ENCODE data around the gene PTGES2.
"Not testable (repeated sequence)": the region's sequence is repeated elsewhere in the genome, so short reads cannot be mapped to it uniquely, and the experiment has no call there.

PTGES2 gene

GRCh38 chr9:128118971-128119665 lies 8.4 kb downstream of the PTGES2 start:
- DNase-seq, result no peak

DNA sequence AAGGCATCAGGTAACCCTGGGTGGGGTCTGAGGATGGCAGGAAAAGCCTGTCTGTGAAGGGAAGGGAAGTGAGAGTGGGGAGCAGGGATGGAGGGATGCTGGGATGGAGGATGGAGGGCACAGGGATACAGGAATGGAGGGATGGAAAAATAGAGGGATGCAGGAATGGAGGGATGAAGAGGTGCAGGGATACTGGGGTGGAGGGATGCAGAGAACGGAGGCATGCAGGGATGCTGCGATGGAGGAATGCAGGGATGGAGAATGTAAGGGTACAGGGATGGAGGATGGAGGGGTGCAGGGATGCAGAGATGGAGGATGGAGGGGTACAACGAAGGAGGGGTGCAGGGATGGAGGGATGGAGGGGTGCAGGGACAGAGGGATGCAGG lies 9.1 kb downstream of the PTGES2 start:
- DNase-seq, result no peak

DNA sequence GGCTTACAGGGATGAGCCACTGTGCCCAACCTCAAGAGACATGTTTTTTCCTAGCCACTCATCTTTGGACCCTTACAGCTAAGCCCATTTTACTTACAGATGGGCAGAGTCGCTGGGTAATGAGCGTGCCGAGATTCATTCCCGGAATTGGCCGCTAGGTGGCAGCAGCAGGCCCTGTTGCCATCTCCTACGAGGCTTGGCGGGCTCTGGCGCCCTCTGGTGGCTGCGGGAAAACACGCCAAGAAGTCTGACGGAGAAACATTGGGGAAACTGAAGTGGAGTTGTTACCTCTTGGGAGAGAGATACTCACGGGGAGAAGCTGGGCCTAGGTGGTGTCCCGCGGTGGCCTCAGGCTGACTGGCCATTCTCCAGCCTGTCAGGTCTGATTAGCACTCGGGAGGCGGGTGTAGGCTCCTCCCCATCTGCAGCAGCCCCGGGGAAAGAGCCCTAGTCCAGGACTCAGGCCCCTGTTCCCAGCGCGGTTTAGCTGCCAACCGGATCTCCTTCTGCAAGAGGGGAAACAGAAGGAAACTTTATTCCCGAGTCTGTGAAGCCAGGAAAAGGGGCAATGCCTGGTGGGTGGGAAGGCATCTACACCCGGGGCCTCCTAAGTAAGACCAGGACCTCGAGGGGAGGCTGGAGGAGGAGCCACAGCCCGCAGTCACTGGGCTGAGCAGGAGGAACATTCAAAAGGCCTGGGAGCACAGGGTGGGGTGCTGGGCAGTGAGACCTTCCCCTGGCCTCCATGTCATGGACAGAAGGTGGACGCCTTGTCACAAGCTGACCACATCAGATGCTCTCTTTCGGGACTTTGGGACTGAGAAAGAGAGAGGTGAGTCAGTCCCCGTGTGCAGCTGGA lies 9.7 kb downstream of the PTGES2 start:
- DNase-seq, result peak; percentile 66

DNA sequence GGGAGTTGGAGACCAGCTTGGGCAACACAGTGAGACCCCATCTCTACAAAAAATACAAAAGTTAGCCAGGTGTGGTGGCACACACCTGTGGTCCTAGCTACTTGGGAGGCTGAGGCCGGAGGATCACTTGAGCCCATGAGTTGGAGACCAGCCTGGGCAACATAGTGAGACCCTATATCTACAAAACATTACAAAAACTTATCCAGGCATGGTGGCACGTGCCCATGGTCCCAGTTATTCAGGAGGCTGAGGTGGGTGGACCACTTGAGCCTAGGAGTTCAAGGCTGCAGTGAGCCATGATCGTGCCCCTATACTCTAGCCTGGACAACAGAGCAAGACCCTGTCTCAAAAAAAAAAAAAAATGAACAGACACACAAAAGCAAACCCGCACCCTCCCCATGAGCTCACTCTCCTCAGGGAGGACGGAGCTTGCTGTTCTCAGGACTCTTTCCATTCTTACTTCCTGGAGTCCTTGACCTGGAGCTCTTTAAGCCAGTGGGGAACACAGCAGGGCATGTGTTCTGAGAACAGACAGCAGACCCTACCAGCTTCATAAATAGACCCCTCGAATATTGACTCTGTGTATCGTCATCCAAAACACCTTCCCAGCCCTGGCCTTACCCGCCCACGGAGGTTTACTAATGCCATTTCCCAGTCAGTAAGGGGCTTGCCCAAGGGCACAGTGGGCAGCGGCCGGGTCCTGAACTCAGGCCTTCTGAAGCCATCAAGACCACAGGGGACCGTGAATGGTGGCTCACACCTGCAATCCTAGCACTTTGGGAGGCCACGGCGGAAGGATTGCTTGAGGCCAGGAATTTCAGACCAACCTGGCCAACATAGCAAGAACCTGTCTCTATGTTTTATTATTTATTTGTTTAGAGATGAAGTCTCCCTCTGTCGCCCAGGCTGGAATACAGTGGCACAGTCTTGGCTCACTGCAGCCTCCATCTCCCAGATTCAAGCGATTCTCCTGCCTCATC lies 11.1 kb downstream of the PTGES2 start:
- DNase-seq, result no peak

DNA sequence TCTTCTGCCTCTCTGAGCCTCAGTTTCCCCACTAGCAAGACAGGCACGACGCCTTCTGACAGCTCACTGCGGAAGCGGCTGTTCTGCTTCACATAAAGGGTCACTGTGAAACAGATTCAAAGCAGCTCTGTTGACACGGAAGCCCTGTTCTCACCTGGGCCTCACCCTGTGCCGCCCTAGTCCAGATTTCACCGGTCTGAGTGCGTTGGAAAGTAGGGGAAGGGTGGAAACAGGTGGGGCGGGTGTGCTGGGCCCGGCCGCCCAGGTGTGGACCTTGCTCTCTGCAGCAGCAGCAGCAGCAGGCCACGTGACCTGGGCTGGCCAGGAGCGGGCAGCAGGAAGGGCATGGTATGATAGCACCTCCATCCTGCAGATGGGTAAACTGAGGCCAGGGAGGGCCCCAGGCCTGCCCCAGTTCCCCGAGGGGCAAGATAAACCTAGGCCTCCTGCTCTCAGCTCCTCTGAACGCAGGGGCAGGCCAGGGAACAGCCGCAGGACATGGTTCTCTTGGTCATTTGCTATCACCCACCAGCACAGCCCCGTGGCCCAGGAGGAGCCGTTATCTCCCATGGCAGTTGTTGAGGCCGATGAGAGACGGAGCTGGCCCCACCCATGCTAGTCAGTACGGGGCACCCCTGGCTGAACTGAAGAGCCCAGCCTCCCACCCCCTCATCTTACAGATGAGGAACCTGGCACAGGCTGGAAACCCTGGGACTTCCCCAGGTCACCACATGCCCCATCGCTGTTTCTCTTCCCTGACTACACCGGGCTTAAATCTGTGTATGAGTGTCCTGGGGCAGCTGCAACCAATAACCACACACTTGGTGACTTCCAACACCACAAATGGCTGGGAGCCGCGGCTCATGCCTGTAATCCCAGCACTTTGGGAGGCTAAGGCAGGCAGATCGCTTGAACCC lies 12.1 kb downstream of the PTGES2 start:
- no peak for DNase-seq

DNA sequence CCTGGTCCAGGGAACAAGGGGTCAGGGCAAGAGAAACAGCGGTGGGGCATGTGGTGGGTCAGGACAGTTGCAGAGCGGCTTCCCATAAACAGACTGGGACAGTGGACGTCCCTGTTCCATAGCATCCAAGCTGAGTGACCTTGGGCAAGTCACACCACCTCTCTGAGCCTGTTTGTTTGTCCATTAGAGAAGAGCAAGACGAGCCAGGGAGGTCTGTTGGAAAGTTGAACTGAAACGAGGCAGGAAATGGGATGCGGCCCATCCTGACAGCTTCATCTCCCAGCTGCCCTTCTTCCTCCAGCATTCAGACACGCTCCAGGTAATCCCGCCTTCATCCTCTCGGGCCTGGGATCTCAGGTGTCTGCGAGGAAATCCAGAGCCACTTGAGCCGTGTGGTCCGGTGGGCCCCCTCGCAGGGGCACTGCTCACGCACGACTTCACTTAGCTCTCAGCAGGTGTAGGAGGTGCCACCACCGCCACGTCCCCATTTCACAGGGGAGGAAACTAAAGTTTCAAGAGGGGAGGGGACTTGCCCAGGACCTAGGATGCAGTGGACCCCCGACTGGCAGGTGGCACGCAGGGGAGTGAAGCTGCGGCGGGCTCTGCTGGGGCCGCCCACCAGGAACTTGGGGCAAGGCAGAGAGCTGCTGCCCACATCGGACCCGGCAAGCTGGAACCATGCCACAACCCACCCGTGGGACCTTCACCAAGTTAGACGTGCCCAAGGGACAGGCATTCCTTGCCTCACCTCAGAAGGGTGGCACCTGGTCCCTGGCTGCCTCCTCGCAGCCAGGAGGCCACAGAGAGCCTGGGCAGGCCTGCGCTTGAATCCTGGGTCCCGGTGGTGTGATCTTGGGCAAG lies 13.0 kb downstream of the PTGES2 start:
- no peak for DNase-seq

DNA sequence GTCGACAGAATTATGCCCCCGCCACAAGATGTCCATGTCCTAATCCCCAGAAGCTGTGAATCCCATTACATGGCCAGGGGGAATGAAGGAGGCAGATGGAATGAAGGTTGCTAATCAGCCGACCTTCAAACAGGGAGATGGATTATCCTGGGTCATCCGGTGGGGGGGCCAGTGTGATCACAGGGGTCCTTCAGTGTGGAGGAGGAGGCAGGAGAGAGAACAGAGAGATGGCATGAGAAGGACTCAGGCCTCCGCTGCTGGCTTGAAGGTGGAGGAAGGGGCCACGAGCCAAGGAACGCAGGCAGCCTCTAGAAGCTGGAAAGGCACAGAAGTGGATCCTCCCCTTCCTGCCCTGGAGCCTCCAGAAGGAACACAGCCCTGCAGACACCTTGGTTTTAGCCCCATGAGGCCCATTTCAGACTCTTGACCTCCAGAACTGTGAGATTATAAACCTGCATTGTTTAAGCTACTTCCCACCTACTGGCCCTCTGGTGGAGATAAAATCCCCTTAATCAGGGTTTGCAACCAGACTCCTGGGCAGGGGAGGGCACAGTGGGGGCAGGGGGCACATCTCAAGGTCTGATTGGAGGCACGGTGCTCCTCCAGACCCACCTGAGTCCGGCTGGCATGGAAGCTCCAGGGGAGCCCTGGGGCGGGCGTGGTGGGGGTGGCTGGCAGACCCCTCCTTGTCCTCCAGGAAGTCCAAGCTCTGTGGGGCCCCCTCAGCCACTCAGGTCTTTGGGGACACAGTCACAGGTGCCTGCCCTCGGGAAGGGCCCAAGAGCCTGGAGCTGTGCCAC lies 13.8 kb downstream of the PTGES2 start:
- DNase-seq, result no peak

DNA sequence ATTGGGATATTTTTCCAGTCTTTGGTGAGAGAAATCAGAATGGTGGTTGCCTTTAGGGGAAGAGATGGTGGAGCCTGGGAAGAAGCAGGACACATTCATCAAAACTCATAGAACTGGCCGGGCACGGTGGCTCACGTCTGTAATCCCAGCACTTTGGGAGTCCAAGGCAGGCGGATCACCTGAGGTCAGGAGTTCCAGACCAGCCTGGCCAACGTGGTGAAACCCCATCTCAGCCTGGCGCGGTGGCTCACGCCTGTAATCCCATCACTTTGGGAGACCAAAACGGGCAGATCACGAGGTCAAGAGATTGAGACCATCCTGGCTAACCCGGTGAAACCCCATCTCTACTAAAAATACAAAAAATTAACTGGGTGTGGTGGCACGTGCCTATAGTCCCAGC lies 15.8 kb downstream of the PTGES2 start:
- not testable (repeated sequence) for DNase-seq

DNA sequence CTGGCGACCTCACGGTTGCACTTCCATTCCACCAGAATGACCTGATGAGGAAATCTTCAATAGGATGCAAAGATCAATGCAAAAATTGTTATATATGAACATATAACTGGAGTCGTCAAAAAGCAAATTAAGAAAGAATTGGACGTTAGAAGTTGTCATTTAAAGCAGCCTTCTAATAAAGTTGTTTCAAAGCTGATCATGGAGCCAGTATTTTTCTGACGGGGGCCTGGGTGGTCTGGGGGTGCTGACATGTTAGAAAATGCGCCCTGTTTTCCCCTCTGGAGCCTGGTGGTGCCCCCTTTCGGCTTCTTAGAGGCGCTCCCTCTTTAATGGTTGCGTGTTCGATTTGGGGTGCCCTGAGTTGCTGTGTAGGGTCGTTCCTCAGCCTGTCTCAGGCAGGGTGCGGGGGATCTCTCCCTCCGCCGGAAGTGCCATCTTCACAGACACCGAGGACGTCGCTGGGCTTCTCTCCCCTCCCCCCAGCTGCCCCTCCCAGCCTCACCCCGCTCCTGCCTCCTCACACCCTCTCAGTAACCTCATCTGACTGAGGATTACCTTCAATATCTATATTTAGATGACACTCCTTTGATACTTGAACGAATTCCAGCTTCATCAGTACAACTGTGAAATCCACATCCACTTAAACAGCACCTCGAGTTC lies 18.3 kb downstream of the PTGES2 start:
- no peak for DNase-seq

- DNase-seq, result no peak
These were observed 19.1 kb downstream of the PTGES2 start for GRCh38 chr9:128108269-128109049.

GRCh38 chr9:128107468-128108268 lies 19.9 kb downstream of the PTGES2 start:
- DNase-seq, result no peak

DNA sequence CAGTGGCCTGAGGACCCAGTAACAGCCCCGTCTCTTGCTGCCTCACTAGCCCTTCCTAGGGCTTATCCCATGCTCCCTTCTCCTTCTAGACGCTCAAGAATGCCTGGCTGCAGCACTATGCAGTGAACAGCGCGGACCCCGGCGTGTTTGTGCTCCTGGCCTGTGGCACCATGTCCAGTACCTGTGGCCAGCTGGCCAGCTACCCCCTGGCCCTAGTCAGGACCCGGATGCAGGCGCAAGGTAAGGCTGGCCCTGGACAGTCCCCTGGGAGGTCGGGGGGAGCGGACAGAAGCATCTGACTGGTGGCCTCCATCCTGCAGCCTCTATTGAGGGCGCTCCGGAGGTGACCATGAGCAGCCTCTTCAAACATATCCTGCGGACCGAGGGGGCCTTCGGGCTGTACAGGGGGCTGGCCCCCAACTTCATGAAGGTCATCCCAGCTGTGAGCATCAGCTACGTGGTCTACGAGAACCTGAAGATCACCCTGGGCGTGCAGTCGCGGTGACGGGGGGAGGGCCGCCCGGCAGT lies 20.5 kb downstream of the PTGES2 start:
- DNase-seq, result no peak

- DNase-seq, result no peak
These were observed 21.2 kb downstream of the PTGES2 start for GRCh38 chr9:128106181-128106939.

DNA sequence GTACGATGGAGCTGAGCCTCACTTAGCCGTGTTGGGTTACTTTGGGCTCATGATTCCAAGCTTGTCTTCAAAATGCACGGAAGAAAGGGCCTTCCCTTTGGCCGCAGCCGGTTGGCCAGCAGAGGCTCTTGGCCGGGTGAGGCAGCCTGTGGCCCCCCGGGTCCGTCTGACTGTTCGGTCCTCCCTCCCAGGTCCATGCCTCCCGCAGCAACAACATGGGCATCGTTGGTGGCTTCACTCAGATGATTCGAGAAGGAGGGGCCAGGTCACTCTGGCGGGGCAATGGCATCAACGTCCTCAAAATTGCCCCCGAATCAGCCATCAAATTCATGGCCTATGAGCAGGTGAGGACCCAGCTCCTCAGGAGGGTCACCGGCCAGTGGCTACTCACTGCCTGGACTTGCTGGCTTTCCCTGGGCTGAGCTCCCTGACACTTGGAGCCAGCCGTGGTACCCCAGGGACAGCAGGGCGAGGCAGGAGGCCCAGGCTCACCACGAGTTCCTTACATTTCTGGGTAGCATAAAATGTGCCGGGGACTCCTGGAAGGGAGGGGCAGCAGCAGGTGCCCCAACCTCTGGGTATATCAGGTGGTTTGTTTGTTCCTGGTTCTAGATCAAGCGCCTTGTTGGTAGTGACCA lies 21.9 kb downstream of the PTGES2 start:
- no peak for DNase-seq

- DNase-seq, result peak; percentile 72
These were observed 23.3 kb downstream of the PTGES2 start for GRCh38 chr9:128104171-128104618.

DNA sequence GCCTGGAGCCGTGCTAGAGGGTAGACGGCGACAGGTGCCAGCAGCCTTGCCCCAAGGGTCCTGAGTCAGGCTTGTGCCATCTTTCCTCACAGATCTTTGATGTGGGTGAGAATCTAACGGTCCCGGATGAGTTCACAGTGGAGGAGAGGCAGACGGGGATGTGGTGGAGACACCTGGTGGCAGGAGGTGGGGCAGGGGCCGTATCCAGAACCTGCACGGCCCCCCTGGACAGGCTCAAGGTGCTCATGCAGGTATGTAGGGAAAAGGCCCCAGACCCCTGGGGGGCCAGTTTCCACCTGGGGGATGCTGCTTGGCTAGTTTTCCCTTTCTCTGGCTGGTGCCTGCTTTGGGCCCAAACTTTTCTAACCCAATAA lies 24.0 kb downstream of the PTGES2 start:
- peak; percentile 46 for DNase-seq
